AG09309 (cell line): ENCODE results near the gene LGALS7B.
"Not testable (repeated sequence)": the region's sequence is repeated elsewhere in the genome, so short reads cannot be mapped to it uniquely, and the experiment has no call there.

Experiments
- DNase-seq: peaks from one replicate; pipeline ENCODE4 v3.0.0-alpha.2; 2010; ENCODE audit warnings: low read depth
- H3K4me3 ChIP-seq: 2 replicates; pipeline ENCODE4 v1.5.1; 2011; ENCODE audit warnings: mild to moderate bottlenecking, low read depth, low read length, moderate library complexity; ENCODE audit not compliant: control insufficient read depth
- TF ChIP-seq, protein P1 (sequence below): IDR thresholded peaks from 2 replicates; pipeline ENCODE4 v1.5.1; 2011; ENCODE audit warnings: mild to moderate bottlenecking, low read depth, low read length, inconsistent platforms; ENCODE audit not compliant: insufficient read depth, control insufficient read depth; ENCODE audit errors: missing control alignments

The LGALS7B gene

DNA sequence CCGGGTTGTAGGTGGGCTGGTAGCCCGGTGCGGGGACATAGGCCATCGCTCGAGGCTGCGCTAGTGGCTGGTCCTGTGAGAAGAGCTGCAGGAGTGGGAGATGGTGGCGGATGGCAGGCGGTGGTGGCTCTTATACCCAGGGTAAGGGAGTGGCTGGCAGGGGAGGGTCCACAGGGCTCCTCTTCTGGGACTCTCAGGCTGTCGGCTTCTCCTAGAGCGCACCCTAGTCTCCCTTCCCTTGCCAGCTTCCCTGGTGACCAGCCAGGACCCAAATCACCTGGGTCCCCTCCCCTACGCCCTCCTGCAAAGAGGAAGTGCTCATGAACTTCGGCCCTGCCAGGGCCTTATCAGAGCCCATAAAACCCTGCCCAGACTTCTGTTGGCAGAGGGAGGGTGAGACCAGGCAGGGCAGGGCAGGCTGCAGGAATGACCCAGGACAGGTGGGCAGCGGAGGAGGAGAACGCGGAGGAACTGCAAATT lies 23.9 kb downstream of the LGALS7B start, which contains the start of gene LGALS4:
LGALS4 (minus strand) TSS at position 105 of the 480 bp plus-strand sequence; CDS start at position 46, 59 bp downstream.
- no peak within 1 kb of the TSS for H3K4me3 ChIP-seq
- DNase-seq, result no peak
- TF ChIP-seq, protein P1, sequence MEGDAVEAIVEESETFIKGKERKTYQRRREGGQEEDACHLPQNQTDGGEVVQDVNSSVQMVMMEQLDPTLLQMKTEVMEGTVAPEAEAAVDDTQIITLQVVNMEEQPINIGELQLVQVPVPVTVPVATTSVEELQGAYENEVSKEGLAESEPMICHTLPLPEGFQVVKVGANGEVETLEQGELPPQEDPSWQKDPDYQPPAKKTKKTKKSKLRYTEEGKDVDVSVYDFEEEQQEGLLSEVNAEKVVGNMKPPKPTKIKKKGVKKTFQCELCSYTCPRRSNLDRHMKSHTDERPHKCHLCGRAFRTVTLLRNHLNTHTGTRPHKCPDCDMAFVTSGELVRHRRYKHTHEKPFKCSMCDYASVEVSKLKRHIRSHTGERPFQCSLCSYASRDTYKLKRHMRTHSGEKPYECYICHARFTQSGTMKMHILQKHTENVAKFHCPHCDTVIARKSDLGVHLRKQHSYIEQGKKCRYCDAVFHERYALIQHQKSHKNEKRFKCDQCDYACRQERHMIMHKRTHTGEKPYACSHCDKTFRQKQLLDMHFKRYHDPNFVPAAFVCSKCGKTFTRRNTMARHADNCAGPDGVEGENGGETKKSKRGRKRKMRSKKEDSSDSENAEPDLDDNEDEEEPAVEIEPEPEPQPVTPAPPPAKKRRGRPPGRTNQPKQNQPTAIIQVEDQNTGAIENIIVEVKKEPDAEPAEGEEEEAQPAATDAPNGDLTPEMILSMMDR, result no peak

DNA sequence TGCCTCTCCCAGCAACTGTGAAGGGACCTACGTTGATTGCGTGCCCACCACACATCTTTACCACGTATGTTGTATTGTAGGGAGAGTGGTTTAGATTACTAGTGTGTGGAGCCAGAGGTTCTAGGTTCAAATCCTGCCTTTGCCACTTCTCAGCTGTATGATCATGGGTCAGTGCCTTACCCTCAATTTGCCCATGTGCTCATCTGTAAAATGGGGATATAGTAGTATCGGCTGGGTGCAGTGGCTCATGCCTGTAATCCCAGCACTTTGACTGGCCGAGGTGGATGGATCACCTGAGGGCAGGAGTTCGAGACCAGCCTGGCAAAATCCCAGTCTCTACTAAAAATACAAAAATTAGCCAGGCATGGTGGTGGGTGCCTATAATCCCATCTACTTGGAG lies 24.3 kb downstream of the LGALS7B start:
- DNase-seq, result no peak
- TF ChIP-seq, protein P1, result no peak

DNA sequence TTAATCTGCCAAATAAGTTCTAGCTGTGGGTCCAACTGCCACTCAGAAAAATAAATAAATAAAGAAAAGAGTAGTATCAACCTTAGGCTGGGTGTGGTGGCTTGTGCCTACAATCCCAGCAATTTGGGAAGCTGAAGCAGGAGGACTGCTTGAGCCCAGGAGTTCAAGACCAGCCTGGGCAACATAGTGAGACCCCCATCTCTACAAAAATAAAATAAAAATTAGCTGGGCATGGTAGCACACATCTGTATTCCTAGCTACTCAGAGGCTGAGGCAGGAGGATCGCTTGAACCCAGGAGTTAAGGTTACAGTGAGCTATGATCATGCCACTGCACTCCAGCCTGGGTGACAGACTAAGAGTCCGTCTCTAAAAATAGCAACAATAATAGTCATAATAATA lies 24.9 kb downstream of the LGALS7B start:
- not testable (repeated sequence) for DNase-seq, H3K4me3 ChIP-seq

More for the DNA sequence above, 24.3 kb downstream of the LGALS7B start:
- H3K4me3 ChIP-seq, result no peak overlapping the region

GRCh38 chr19:38815059-38816001 lies 26.3 kb downstream of the LGALS7B start:
- TF ChIP-seq, protein P1, result no peak
- no peak overlapping the region for H3K4me3 ChIP-seq
- DNase-seq, result no peak

DNA sequence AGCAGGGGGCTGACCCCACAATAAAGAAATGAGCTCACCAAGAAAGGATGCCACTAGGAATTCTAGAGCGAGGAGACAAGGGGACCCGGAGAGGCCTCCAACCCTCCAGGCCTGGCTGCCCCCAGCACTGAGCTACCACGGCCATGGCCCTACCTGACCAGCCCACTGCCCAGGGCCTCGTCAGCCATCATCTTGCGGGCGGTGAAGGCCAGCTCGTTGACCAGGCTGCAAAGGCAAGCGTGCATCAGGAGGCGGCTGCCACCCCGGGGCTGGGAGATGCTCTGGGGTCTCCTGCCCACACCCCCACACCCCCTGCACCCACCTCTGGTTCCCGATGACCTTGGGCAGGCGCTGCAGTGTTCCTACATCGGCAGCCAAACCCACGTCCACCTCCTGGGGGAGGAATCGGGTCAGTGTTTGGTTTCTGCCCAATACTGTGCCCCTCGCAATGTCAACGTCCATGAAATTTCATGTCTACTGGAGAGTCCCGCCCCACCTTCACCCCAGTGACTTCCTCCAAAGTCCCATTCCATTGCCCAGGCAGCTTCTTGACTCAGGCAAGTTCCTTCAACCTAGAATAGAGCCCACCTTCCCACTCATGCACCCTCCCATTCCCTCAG lies 27.2 kb downstream of the LGALS7B start:
- TF ChIP-seq, protein P1, result no peak

DNA sequence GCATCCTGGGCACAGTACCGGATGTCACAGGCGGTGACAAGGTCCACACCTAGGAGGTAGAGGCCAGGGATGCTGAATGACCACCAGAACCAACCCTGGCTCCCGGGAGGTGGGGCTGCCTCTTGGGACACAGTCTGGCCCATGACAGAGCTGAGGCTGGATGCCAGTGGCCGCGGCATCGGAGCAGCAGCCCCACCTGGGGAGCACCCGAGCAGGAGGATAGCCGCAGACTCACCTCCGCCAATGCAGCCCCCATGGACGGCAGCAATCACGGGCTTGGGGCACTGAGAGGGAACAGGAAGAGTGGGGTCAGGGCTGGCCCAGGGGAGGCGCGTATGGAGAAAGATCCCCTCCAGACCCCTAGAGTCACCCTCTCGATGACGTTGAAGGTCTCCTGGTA lies 28.1 kb downstream of the LGALS7B start:
- DNase-seq, result no peak
- TF ChIP-seq, protein P1, result no peak
- no peak overlapping the region for H3K4me3 ChIP-seq

More for the DNA sequence above, 27.2 kb downstream of the LGALS7B start:
- DNase-seq, result no peak
- H3K4me3 ChIP-seq, result no peak overlapping the region
